Endodermal cell (in vitro differentiated cells): ENCODE data around the gene ROBO1. TPM values are rescaled to one million over a fixed set of nuclear protein-coding genes. Genes with fewer than 3 reads are reported as not detected.

Experiments
- DNase-seq: peaks from one replicate; pipeline ENCODE4 v3.0.0-alpha.2; 2017
- H3K27ac ChIP-seq: 2 replicates; pipeline ENCODE4 v1.5.1; 2013; ENCODE audit warnings: mild to moderate bottlenecking, low read depth, low read length, moderate library complexity
- H3K27me3 ChIP-seq: 2 replicates; pipeline ENCODE4 v1.6.1; 2013; ENCODE audit warnings: mild to moderate bottlenecking, low read length, moderate library complexity; ENCODE audit not compliant: insufficient read depth, control insufficient read depth, poor library complexity, severe bottlenecking
- H3K36me3 ChIP-seq: 2 replicates; pipeline ENCODE4 v1.7.0; 2013; ENCODE audit warnings: mild to moderate bottlenecking, low read length, moderate library complexity; ENCODE audit not compliant: control insufficient read depth, insufficient read depth
- H3K4me1 ChIP-seq: one replicate; pipeline ENCODE4 v1.7.0; 2013; ENCODE audit warnings: low read length; ENCODE audit not compliant: control insufficient read depth, insufficient read depth
- H3K4me3 ChIP-seq: 2 replicates; pipeline ENCODE4 v1.5.1; 2013; ENCODE audit warnings: mild to moderate bottlenecking, low read length, moderate library complexity
- H3K9ac ChIP-seq: 2 replicates; pipeline ENCODE4 v1.6.1; 2013; ENCODE audit warnings: mild to moderate bottlenecking, low read length, moderate library complexity; ENCODE audit not compliant: poor library complexity, severe bottlenecking; ENCODE audit errors: extremely low read depth
- H3K9me3 ChIP-seq: 2 replicates; pipeline ENCODE4 v1.6.1; 2013; ENCODE audit warnings: mild to moderate bottlenecking, low read length, moderate library complexity; ENCODE audit not compliant: control insufficient read depth
- H3K27ac Mint-ChIP-seq: 2 replicates; pipeline ENCODE4 v1.8.0; 2020; ENCODE audit warnings: mixed read lengths
- H3K27me3 Mint-ChIP-seq: 2 replicates; pipeline ENCODE4 v1.8.0; 2021; ENCODE audit warnings: mild to moderate bottlenecking, mixed read lengths; ENCODE audit not compliant: insufficient read depth
- H3K36me3 Mint-ChIP-seq: 2 replicates; pipeline ENCODE4 v1.8.0; 2020; ENCODE audit warnings: low read depth, mixed read lengths
- H3K4me1 Mint-ChIP-seq: 2 replicates; pipeline ENCODE4 v1.8.0; 2020; ENCODE audit warnings: mixed read lengths
- H3K4me3 Mint-ChIP-seq: 2 replicates; pipeline ENCODE4 v1.8.0; 2020; ENCODE audit warnings: mild to moderate bottlenecking, moderate library complexity, mixed read lengths
- H3K9me3 Mint-ChIP-seq: 2 replicates; pipeline ENCODE4 v1.8.0; 2020; ENCODE audit warnings: mild to moderate bottlenecking, mixed read lengths
- WGBS, 2 experiments: methylation state at CpG; one replicate each; pipeline versions ENCODE4 v1.1.5 to v1.1.7; 2013; ENCODE audit warnings: missing lambda C conversion rate in 2 of 2, mixed read lengths in 1 of 2; ENCODE audit not compliant: insufficient coverage in 1 of 2, insufficient read length in 1 of 2; 5-methylcytosine and 5-hydroxymethylcytosine counted together
- total RNA-seq, 2 donors: library from RNA; stranded (reverse); fragmentation: NEBNext Ultra II Directional in 1 of 2; extraction: Animal tissue kit (Norgen Biotek cat#: 25700) in 1 of 2; gene quantifications; 2 replicates in 1 of 2; 3 replicates in 1 of 2; pipeline ENCODE4 v1.2.1, GENCODE V29; 2021
- TF ChIP-seq, protein P1 (sequence below): fragments of 200-600 bp; sonication (generic); conservative IDR thresholded peaks from 2 replicates; pipeline ENCODE4 v1.5.0; 2021; ENCODE audit warnings: antibody characterized with exemption, mild to moderate bottlenecking

Gene ROBO1
- total RNA-seq, 2 donors from 2014 or later = 74.8 to 75.9 TPM

DNA sequence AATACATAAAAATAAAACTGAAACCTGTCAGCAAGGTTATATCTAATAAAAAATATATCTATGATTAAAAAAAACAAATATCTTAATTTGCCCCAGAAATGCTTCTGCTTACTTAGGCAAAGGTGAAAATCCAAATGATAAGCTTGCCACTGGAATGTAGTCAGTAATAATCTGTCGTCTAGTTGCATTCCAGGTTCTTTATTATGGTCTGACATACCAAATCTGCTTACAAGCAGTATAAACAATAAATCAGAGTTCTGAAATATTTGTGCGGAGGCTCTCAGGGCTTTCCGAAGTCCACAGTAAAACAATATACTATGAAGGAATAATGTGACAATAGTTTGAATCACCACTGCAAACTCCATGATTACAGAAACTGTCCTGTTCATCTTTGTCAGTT, 1133.5 kb downstream of the ROBO1 start:
- Histone ChIP-seq H3K27me3 (no peaks in the 10 kb centered on the region), H3K9ac (no peak overlapping the region), H3K9me3 (no peaks in the 10 kb centered on the region), H3K27ac (no peak overlapping the region), H3K4me1 (no peaks in the 10 kb centered on the region), H3K4me3 (no peak overlapping the region), H3K36me3 (no peaks in the 10 kb centered on the region)
- Mint-ChIP-seq H3K27ac (no peak overlapping the region), H3K27me3 (no peaks in the 10 kb centered on the region), H3K4me3 (no peak overlapping the region), H3K36me3 (peaks cover 29% of the 10 kb centered on the region), H3K9me3 (no peaks in the 10 kb centered on the region), H3K4me1 (no peaks in the 10 kb centered on the region)
- WGBS, 2 experiments = 93 to 100% methylated on average over 1 to 3 of the region's 3 CpGs
- TF ChIP-seq, protein P1, sequence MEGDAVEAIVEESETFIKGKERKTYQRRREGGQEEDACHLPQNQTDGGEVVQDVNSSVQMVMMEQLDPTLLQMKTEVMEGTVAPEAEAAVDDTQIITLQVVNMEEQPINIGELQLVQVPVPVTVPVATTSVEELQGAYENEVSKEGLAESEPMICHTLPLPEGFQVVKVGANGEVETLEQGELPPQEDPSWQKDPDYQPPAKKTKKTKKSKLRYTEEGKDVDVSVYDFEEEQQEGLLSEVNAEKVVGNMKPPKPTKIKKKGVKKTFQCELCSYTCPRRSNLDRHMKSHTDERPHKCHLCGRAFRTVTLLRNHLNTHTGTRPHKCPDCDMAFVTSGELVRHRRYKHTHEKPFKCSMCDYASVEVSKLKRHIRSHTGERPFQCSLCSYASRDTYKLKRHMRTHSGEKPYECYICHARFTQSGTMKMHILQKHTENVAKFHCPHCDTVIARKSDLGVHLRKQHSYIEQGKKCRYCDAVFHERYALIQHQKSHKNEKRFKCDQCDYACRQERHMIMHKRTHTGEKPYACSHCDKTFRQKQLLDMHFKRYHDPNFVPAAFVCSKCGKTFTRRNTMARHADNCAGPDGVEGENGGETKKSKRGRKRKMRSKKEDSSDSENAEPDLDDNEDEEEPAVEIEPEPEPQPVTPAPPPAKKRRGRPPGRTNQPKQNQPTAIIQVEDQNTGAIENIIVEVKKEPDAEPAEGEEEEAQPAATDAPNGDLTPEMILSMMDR = no peak
- DNase-seq = no peak

DNA sequence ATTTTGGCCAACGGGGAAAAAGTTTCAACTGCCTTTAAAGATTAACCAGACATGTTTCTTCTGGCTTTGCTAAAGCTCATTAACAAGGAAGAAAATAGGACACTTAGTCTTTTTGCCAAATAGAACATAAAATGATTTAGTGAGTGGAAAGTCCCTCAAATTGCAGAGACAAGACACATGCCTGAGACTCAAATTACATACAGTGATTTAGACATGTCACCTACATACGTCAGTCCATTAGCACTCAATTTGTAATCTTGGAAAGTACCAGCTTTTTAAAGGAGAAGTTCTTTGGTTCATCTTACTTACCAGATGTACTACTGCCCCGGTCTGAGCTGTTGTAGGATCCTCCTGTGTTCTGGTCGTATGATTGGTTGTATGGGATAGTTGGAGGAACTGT, 1134.2 kb downstream of the ROBO1 start:
- H3K9ac ChIP-seq = no peak overlapping the region
- H3K9me3 Mint-ChIP-seq = no peaks in the 10 kb centered on the region
- H3K27me3 ChIP-seq = no peaks in the 10 kb centered on the region
- no peak for DNase-seq
- no peak overlapping the region for H3K27ac Mint-ChIP-seq
- H3K4me1 ChIP-seq = no peaks in the 10 kb centered on the region
- H3K9me3 ChIP-seq = no peaks in the 10 kb centered on the region
- peaks cover 35% of the 10 kb centered on the region for H3K36me3 Mint-ChIP-seq
- H3K4me3 ChIP-seq = no peak overlapping the region
- WGBS, 2 experiments = 97 to 100% methylated on average over 2 to 4 of the region's 4 CpGs
- no peak overlapping the region for H3K4me3 Mint-ChIP-seq
- no peaks in the 10 kb centered on the region for H3K27me3 Mint-ChIP-seq
- no peak overlapping the region for H3K27ac ChIP-seq
- H3K36me3 ChIP-seq = no peaks in the 10 kb centered on the region
- TF ChIP-seq, protein P1 = no peak
- no peaks in the 10 kb centered on the region for H3K4me1 Mint-ChIP-seq

DNA sequence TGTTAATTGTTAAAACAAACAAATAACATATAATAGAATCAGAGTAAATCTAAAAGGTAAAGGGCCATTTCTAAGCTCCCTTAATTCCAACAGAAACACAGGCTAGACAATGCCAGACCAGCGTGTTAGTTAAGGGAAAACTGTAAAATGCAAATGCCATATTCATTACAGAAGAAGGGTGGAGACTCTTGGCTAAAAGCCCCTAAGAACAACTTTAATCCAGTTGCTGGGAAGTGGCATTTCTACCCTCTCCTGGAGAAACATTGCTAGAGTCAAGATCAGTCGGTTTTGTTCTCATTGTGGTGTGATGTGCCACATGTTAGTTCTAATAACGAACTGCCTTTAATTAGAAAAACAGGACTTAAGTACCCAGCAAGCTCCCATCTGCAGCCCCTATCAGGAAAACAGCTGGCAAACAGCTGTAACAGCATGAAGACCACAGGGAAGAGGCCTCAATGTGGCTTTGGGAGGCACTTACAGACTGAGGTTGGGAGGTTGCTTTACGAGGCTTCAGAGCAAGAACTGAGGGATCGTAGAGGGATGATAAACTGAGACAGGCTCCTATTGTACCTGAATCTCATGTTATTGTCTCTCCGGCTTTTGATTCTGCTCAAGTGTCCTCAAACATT, 1134.8 kb downstream of the ROBO1 start:
- no peaks in the 10 kb centered on the region for H3K27me3 Mint-ChIP-seq
- H3K9ac ChIP-seq = no peak overlapping the region
- no peak overlapping the region for H3K4me3 ChIP-seq

More for the DNA sequence above, 1134.8 kb downstream of the ROBO1 start:
- Mint-ChIP-seq H3K36me3 (peaks cover 39% of the 10 kb centered on the region), H3K4me1 (no peaks in the 10 kb centered on the region), H3K27ac (no peak overlapping the region), H3K9me3 (no peaks in the 10 kb centered on the region), H3K4me3 (no peak overlapping the region)
- no peaks in the 10 kb centered on the region for H3K27me3 ChIP-seq
- TF ChIP-seq, protein P1 = no peak
- no peak overlapping the region for H3K27ac ChIP-seq
- no peak for DNase-seq
- no peaks in the 10 kb centered on the region for H3K9me3 ChIP-seq
- no peaks in the 10 kb centered on the region for H3K4me1 ChIP-seq
- no peaks in the 10 kb centered on the region for H3K36me3 ChIP-seq
- 84 to 89% methylated on average over 4 to 6 of the region's 6 CpGs for WGBS, 2 experiments
